Suprapubic skin (tissue), 4 donors: ENCODE results near the gene ABCA4. TPM values are rescaled to one million over a fixed set of nuclear protein-coding genes. Genes with fewer than 3 reads are reported as not detected.

Experiments
- DNase-seq, 2 donors: peaks; one replicate each; pipeline ENCODE4 v3.0.0-alpha.2; 2019; ENCODE audit warnings: low spot score in 2 of 2
- H3K27ac ChIP-seq: fragments of 200-600 bp; sonication (generic); one replicate; pipeline ENCODE4 v1.5.1; 2019
- H3K27me3 ChIP-seq: fragments of 200-600 bp; sonication (generic); one replicate; pipeline ENCODE4 v1.5.1; 2019
- H3K36me3 ChIP-seq: fragments of 200-600 bp; sonication (generic); one replicate; pipeline ENCODE4 v1.5.1; 2019
- H3K4me1 ChIP-seq: fragments of 200-600 bp; sonication (generic); one replicate; pipeline ENCODE4 v1.5.1; 2019
- H3K4me3 ChIP-seq: fragments of 200-600 bp; sonication (generic); one replicate; pipeline ENCODE4 v1.5.1; 2019; ENCODE audit warnings: mild to moderate bottlenecking
- H3K9me3 ChIP-seq: fragments of 200-600 bp; sonication (generic); one replicate; pipeline ENCODE4 v1.5.1; 2019
- CTCF ChIP-seq, 2 donors: fragments of 200-600 bp in 1 of 2; fragments of 450-650 bp in 1 of 2; sonication (generic) in 1 of 2; IDR thresholded peaks; one replicate each; pipeline ENCODE4 v1.5.1; 2016 to 2019; ENCODE audit warnings: antibody characterized with exemption in 2 of 2, mild to moderate bottlenecking in 1 of 2, moderate library complexity in 1 of 2
- EP300 ChIP-seq: sonication (generic); formaldehyde crosslinking; IDR thresholded peaks from one replicate; pipeline ENCODE4 v1.6.1; 2017; ENCODE audit warnings: antibody characterized with exemption
- POLR2A ChIP-seq, 2 donors: fragments of 450-650 bp; IDR thresholded peaks; one replicate each; pipeline ENCODE4 v1.6.1; 2017; ENCODE audit warnings: antibody characterized with exemption in 2 of 2, mild to moderate bottlenecking in 2 of 2, moderate library complexity in 2 of 2
- POLR2AphosphoS5 ChIP-seq, 3 donors: sonication (generic); formaldehyde crosslinking; IDR thresholded peaks; one replicate each; pipeline ENCODE4 v1.6.1; 2017; ENCODE audit warnings: antibody characterized with exemption in 3 of 3
- WGBS: methylation state at CpG from one replicate; pipeline ENCODE4 v1.1.5; 2018; 5-methylcytosine and 5-hydroxymethylcytosine counted together
- total RNA-seq, 4 donors: library from RNA; depleted of rRNA; stranded (reverse); fragments of >200 nt; gene quantifications; one replicate each; pipeline ENCODE4 v1.1.0, GENCODE V29; 2016

The ABCA4 gene
- total RNA-seq, 4 donors from 2014 or later, result 2.8 to 6.8 (median 4.3) TPM

DNA sequence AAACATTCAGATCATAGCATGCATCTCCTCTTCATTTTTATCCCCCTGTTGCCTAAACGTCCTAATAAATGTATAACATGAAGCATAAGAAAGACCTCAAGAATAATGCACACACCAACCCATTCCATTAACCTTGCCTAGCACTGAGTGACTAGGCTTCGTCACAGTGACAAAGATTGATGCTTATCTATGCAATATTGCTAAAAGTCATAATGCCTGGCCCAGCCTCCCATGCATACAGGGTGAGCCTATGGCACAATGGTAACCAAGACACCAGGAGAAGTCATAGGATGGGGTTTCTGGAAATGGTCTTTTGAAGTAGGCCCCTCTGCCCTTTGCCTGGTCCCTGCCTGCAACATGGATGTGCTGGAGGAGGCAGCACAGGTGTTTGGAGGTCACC, 33.8 kb downstream of the ABCA4 start:
- no peaks in the 10 kb centered on the region for H3K36me3 ChIP-seq
- DNase-seq, result no peak
- no peaks in the 10 kb centered on the region for H3K27me3 ChIP-seq
- TF ChIP-seq POLR2AphosphoS5 (IDR thresholded peaks at IDR 0.05) (no peak), CTCF (IDR thresholded peaks at IDR 0.05) (no peak), EP300 (no peak), POLR2A (IDR thresholded peaks at IDR 0.05) (no peak)
- H3K27ac ChIP-seq, result no peak overlapping the region
- no peaks in the 10 kb centered on the region for H3K9me3 ChIP-seq
- H3K4me1 ChIP-seq, result peaks cover 12% of the 10 kb centered on the region
- WGBS, result 69% methylated on average over 2 of the region's 2 CpGs
- no peak overlapping the region for H3K4me3 ChIP-seq

GRCh38 chr1:94084547-94084946, 36.4 kb downstream of the ABCA4 start:
- H3K4me1 ChIP-seq, result peaks cover 18% of the 10 kb centered on the region
- no peaks in the 10 kb centered on the region for H3K36me3 ChIP-seq
- H3K4me3 ChIP-seq, result no peak overlapping the region
- H3K27me3 ChIP-seq, result no peaks in the 10 kb centered on the region
- no peak for TF ChIP-seq POLR2AphosphoS5 (IDR thresholded peaks at IDR 0.05)
- no peak for TF ChIP-seq EP300
- TF ChIP-seq CTCF (IDR thresholded peaks at IDR 0.05), result no peak
- TF ChIP-seq POLR2A (IDR thresholded peaks at IDR 0.05), result no peak
- DNase-seq, result no peak
- no peak overlapping the region for H3K27ac ChIP-seq
- 80% methylated on average over 6 of the region's 6 CpGs for WGBS
- H3K9me3 ChIP-seq, result no peaks in the 10 kb centered on the region

DNA sequence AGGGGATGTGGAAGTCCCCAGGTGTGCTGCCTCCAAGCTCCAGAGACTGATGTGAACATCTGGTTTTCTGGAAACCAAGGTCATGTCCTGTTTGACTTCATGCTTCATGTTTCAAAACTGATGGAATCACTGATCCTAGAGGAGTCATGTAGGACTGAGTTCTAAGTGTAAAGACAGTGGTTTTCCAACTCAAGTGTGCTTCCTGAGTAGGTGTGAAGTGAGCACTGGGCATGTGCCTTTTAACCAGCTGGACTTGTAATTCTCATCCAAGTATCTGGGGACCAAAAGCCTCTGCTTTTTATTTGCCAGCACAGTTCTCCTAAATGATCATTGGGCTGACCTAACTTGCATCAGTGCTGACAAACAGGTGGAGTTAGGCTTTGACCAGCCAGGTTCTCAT, 36.9 kb downstream of the ABCA4 start:
- Histone ChIP-seq H3K27ac (no peak overlapping the region), H3K4me1 (peaks cover 18% of the 10 kb centered on the region), H3K4me3 (no peak overlapping the region), H3K9me3 (no peaks in the 10 kb centered on the region), H3K36me3 (no peaks in the 10 kb centered on the region), H3K27me3 (no peaks in the 10 kb centered on the region)
- DNase-seq, result no peak
- TF ChIP-seq POLR2AphosphoS5 (IDR thresholded peaks at IDR 0.05) (no peak), POLR2A (IDR thresholded peaks at IDR 0.05) (no peak), EP300 (no peak), CTCF (IDR thresholded peaks at IDR 0.05) (no peak)

DNA sequence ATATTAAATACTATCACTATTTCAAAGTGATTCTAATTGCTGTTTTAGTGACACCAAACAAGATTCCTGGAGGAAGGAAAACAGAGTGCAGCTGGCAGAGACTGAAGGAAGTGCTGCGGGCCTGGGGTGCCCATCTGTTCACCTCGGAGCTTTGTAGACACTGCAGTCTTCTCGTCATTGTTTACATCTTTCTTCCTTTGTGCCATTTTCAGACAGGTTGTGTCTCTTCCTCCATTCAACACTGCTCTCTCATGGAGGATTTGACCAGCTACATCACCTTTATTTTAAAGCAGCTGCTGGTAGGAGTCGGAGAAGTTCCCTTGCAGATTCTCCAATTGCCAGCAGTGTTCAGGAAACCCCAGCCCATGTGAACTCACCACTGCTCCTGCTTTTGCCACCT, 37.3 kb downstream of the ABCA4 start:
- Histone ChIP-seq H3K27me3 (no peaks in the 10 kb centered on the region), H3K27ac (no peak overlapping the region), H3K9me3 (no peaks in the 10 kb centered on the region), H3K4me3 (no peak overlapping the region), H3K4me1 (peaks cover 18% of the 10 kb centered on the region), H3K36me3 (no peaks in the 10 kb centered on the region)
- WGBS, result 41% methylated on average over 4 of the region's 4 CpGs
- TF ChIP-seq EP300 (no peak), CTCF (IDR thresholded peaks at IDR 0.05) (no peak), POLR2AphosphoS5 (IDR thresholded peaks at IDR 0.05) (no peak), POLR2A (IDR thresholded peaks at IDR 0.05) (no peak)
- no peak for DNase-seq

DNA sequence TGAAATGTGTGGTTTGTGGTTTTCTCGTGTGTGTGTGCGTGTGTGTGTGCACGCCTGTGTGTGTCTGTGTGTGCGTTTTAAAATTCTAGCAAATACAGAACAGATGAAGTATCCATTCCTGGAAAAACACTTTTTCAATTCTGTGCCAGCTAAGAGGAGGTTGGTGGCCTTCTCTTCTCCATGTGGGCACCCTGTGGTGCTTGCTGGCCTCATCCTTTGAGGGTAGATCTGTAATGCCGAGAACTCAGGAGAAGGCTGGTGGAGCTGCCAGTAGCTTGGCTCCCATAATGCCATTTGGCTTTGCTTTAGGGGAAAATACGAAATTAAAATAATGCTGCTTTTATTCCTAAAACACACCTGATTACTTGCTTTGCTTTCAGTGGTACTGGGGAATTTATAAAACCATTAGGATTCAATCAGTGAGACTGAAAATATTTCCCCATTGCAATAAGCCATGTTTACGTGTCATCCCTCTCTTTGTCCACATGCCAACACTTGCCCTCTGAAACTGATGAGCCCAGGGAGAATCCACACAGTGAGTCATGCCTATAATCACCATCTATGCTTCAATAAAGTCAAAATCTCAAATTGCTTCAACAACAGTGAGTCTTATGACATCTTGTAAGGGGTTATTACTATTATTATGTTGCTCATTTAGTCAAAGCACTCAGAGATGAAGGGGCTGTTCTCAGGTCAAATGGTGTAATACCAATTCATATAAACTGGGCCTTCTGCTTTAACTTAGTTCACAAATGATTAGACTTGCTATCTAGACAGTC, 39.2 kb downstream of the ABCA4 start:
- 60% methylated on average over 7 of the region's 7 CpGs for WGBS
- Histone ChIP-seq H3K4me1 (peaks cover 18% of the 10 kb centered on the region), H3K4me3 (no peak overlapping the region), H3K27ac (no peak overlapping the region), H3K36me3 (no peaks in the 10 kb centered on the region), H3K9me3 (no peaks in the 10 kb centered on the region), H3K27me3 (no peaks in the 10 kb centered on the region)
- no peak for DNase-seq
- no peak for TF ChIP-seq CTCF (IDR thresholded peaks at IDR 0.05)
